GM21423 (cell line): ENCODE data around the gene FAF1.
A peak's percentile ranks its signal among the peaks of the same experiment; 100 is the strongest.
"Not testable (repeated sequence)": the region's sequence is repeated elsewhere in the genome, so short reads cannot be mapped to it uniquely, and the experiment has no call there.

Experiments used
- ATAC-seq: cut with Tn5 transposase; IDR thresholded peaks from one replicate; pipeline ENCODE4 v1.9.1; 2021; ENCODE audit warnings: mild to moderate bottlenecking, moderate library complexity; ENCODE audit not compliant: unreplicated experiment

The FAF1 gene

GRCh38 chr1:50599546-50599945, 360.5 kb downstream of the FAF1 start:
- no peak for ATAC-seq

- no peak for ATAC-seq
Measured at GRCh38 chr1:50595874-50596273, 364.2 kb downstream of the FAF1 start.

- ATAC-seq = no peak
Measured at GRCh38 chr1:50593515-50593914, 366.6 kb downstream of the FAF1 start.

- ATAC-seq = no peak
Measured at GRCh38 chr1:50591598-50591997, 368.5 kb downstream of the FAF1 start.

GRCh38 chr1:50582346-50582745, 377.7 kb downstream of the FAF1 start:
- no peak for ATAC-seq

- no peak for ATAC-seq
Measured at GRCh38 chr1:50570066-50570468, 390.0 kb downstream of the FAF1 start.

- ATAC-seq = no peak
Measured at GRCh38 chr1:50568782-50569181, 391.3 kb downstream of the FAF1 start.

- no peak for ATAC-seq
Measured at GRCh38 chr1:50566405-50566804, 393.7 kb downstream of the FAF1 start.

GRCh38 chr1:50564417-50564816, 395.6 kb downstream of the FAF1 start:
- no peak for ATAC-seq

- no peak for ATAC-seq
Measured at GRCh38 chr1:50562106-50562505, 398.0 kb downstream of the FAF1 start.

- no peak for ATAC-seq
Measured at GRCh38 chr1:50559421-50559820, 400.6 kb downstream of the FAF1 start.

- no peak for ATAC-seq
Measured at GRCh38 chr1:50553921-50554320, 406.1 kb downstream of the FAF1 start.

GRCh38 chr1:50548243-50548642, 411.8 kb downstream of the FAF1 start:
- ATAC-seq = no peak

GRCh38 chr1:50542362-50542761, 417.7 kb downstream of the FAF1 start:
- no peak for ATAC-seq

GRCh38 chr1:50538476-50538875, 421.6 kb downstream of the FAF1 start:
- no peak for ATAC-seq

- no peak for ATAC-seq
Measured at GRCh38 chr1:50531601-50532000, 428.5 kb downstream of the FAF1 start.

- no peak for ATAC-seq
Measured at GRCh38 chr1:50531027-50531426, 429.0 kb downstream of the FAF1 start.

GRCh38 chr1:50529510-50529909, 430.6 kb downstream of the FAF1 start:
- no peak for ATAC-seq

GRCh38 chr1:50527987-50528320, 432.1 kb downstream of the FAF1 start:
- ATAC-seq = not testable (repeated sequence)

GRCh38 chr1:50527249-50527986, 432.6 kb downstream of the FAF1 start:
- ATAC-seq = peak; percentile 71

GRCh38 chr1:50526431-50526830, 433.6 kb downstream of the FAF1 start:
- ATAC-seq = no peak

GRCh38 chr1:50523548-50523947, 436.5 kb downstream of the FAF1 start:
- no peak for ATAC-seq

- ATAC-seq = no peak
Measured at GRCh38 chr1:50522691-50523342, 437.2 kb downstream of the FAF1 start.
